ACC112 (cell line): ENCODE data around the gene LTB4R2.
"Not testable (repeated sequence)": the region's sequence is repeated elsewhere in the genome, so short reads cannot be mapped to it uniquely, and the experiment has no call there.

Source experiments
- H2AFZ ChIP-seq: fragments of 200-600 bp; sonication (generic); one replicate; pipeline ENCODE4 v1.6.0; 2017; ENCODE audit warnings: antibody characterized with exemption, low read length; ENCODE audit not compliant: unreplicated experiment
- H3K27ac ChIP-seq: fragments of 200-600 bp; sonication (generic); 2 replicates; pipeline ENCODE4 v1.5.1; 2014; ENCODE audit warnings: low read depth, mild to moderate bottlenecking, antibody characterized with exemption, low read length, moderate library complexity
- H3K27me3 ChIP-seq: fragments of 200-600 bp; sonication (generic); 2 replicates; pipeline ENCODE4 v1.6.1; 2014; ENCODE audit warnings: mild to moderate bottlenecking, antibody characterized with exemption, low read length, moderate library complexity, mixed read lengths; ENCODE audit not compliant: insufficient read depth
- H3K36me3 ChIP-seq: fragments of 200-600 bp; sonication (generic); 2 replicates; pipeline ENCODE4 v1.6.1; 2016; ENCODE audit warnings: mild to moderate bottlenecking, antibody characterized with exemption, low read length, moderate library complexity, mixed read lengths; ENCODE audit not compliant: insufficient read depth
- H3K4me1 ChIP-seq: fragments of 200-600 bp; sonication (generic); one replicate; pipeline ENCODE4 v1.6.1; 2016; ENCODE audit warnings: low read length, mixed read lengths; ENCODE audit not compliant: insufficient read depth, unreplicated experiment, control insufficient read depth
- H3K4me3 ChIP-seq: fragments of 200-600 bp; sonication (generic); 2 replicates; pipeline ENCODE4 v1.5.1; 2014; ENCODE audit warnings: mild to moderate bottlenecking, low read depth, low read length
- H3K79me2 ChIP-seq: fragments of 200-600 bp; sonication (generic); one replicate; pipeline ENCODE4 v1.6.0; 2016; ENCODE audit warnings: low read length; ENCODE audit not compliant: control insufficient read depth, unreplicated experiment, insufficient read depth

The LTB4R2 gene

DNA sequence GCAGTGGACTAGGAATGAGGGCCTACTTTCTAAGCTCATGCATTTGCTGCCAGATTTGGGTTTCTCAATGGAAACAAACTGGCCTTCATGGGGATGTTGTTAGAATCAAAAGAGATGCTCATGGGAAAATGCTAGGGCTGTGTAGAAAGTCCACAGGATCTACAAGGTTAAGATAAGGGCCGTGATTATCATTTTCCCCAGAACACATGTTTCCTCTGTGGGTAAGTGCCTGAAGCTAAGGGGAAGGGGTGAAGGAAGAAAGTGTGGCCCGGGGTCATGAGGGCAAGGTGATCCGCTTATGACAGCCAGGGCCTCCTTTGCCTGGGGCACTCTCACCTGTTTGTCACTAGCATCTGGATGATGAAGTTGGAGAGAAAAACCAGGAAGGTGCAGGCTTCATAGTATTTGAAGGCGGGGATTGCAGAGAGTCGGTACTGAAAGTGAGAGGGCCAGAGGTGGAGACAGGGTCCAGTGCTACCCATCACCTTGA lies 15.1 kb downstream of the LTB4R2 start:
- no peak overlapping the region for H3K4me3 ChIP-seq
- 0 out of 2 replicates have a peak, but pooled peaks cover 4% of the 10 kb centered on the region for H3K27me3 ChIP-seq
- no peak overlapping the region for H3K27ac ChIP-seq
- no peaks in the 10 kb centered on the region for H3K36me3 ChIP-seq
- no peaks in the 10 kb centered on the region for H3K4me1 ChIP-seq
- H3K79me2 ChIP-seq, result no peaks in the 10 kb centered on the region
- no peak overlapping the region for H2AFZ ChIP-seq

- H3K27ac ChIP-seq, result no peak overlapping the region
- H3K36me3 ChIP-seq, result no peaks in the 10 kb centered on the region
- no peaks in the 10 kb centered on the region for H3K27me3 ChIP-seq
- H2AFZ ChIP-seq, result no peak overlapping the region
- no peak overlapping the region for H3K4me3 ChIP-seq
- no peaks in the 10 kb centered on the region for H3K4me1 ChIP-seq
- H3K79me2 ChIP-seq, result no peaks in the 10 kb centered on the region
These were observed 16.0 kb downstream of the LTB4R2 start for GRCh38 chr14:24325963-24326362.

GRCh38 chr14:24327303-24327702 lies 17.4 kb downstream of the LTB4R2 start:
- Histone ChIP-seq H3K27me3 (peaks cover under 1% of the 10 kb centered on the region; the same call in 1 of the 2 replicates), H3K27ac (no peak overlapping the region), H2AFZ (no peak overlapping the region), H3K4me1 (no peaks in the 10 kb centered on the region), H3K36me3 (no peaks in the 10 kb centered on the region), H3K79me2 (no peaks in the 10 kb centered on the region), H3K4me3 (no peak overlapping the region)

- not testable (repeated sequence) for H3K27me3 ChIP-seq, H3K4me3 ChIP-seq, H3K4me1 ChIP-seq, H3K36me3 ChIP-seq, H3K79me2 ChIP-seq, H2AFZ ChIP-seq, H3K27ac ChIP-seq
These were observed 18.0 kb downstream of the LTB4R2 start for GRCh38 chr14:24327914-24328313.

DNA sequence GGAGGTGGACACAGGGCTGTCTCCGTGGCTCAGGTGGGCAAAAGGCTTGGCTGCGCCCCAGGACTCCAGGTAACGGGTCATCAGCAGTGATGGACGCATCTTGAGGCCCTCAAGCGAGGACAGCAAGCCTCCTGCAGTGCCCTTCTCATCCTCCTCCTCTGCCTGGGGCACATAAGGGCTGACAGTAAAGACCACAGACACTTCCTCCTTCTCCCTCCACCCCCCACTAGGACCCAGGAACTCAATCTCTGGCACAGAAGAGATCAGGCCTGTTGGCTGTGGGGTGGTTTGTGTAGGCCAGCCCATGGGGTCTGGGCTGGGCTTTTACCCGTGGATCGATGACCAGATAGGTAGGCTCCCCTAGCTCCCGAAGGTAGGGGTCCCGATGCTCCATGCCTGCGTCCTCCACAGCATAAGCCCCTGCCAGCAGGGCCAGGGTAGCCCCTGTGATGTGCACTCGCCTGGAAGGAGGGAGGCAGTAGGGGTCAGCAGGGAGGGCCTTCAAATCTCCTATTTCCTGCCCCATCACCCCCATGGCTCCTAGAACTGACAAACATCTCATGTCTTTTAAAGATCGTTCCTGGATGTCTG lies 19.2 kb downstream of the LTB4R2 start:
- H2AFZ ChIP-seq, result no peak overlapping the region
- H3K4me1 ChIP-seq, result no peaks in the 10 kb centered on the region
- peaks cover 8% of the 10 kb centered on the region; the same call in 1 of the 2 replicates for H3K27me3 ChIP-seq
- H3K4me3 ChIP-seq, result no peak overlapping the region
- H3K36me3 ChIP-seq, result no peaks in the 10 kb centered on the region
- H3K79me2 ChIP-seq, result no peaks in the 10 kb centered on the region
- no peak overlapping the region for H3K27ac ChIP-seq

GRCh38 chr14:24329736-24330135 lies 19.8 kb downstream of the LTB4R2 start:
- H3K27ac ChIP-seq, result no peak overlapping the region
- no peak overlapping the region for H3K4me3 ChIP-seq
- no peak overlapping the region for H2AFZ ChIP-seq
- no peaks in the 10 kb centered on the region for H3K36me3 ChIP-seq
- H3K79me2 ChIP-seq, result no peaks in the 10 kb centered on the region
- H3K4me1 ChIP-seq, result no peaks in the 10 kb centered on the region
- peaks cover 13% of the 10 kb centered on the region; the same call in 1 of the 2 replicates for H3K27me3 ChIP-seq

DNA sequence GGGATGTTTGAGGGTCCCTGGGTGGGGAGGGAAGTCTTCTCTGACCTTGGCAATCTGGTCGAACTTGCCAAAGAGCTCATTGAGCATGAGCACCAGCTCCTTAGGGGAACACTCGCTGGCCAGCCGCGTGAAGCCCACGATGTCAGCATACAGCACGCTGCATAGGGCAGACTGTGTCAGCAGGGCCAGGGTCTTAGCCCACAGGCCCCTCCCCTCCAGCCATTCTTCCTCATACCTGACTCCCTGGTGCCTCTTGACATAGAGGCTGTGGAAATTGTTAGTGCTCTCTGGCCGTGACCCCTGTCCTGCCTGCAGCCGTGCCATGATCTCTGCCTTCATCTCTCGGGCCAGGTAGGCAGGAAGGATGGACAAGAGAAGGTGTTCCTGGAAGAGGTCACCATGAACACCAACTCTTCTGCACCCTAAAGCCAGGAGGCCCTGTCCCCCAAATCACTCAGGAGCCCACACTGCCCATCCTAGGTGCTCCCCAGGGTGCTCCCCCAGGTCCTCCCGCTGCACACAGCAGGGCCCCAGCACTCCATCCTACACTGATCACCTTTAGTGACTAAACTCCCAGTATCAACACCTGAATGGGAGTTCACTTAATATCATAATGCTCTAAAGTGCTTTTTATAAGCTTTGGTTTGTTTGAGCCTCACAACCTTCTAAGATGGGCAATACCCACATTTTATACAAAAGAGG lies 21.2 kb downstream of the LTB4R2 start:
- Histone ChIP-seq H3K36me3 (no peaks in the 10 kb centered on the region), H3K4me3 (no peak overlapping the region), H3K27ac (no peak overlapping the region), H3K27me3 (peaks cover 18% of the 10 kb centered on the region), H3K79me2 (no peaks in the 10 kb centered on the region), H2AFZ (no peak overlapping the region), H3K4me1 (peaks cover 4% of the 10 kb centered on the region)

- Histone ChIP-seq H3K79me2 (no peaks in the 10 kb centered on the region), H3K4me3 (no peak overlapping the region; the same call in 1 of the 2 replicates), H3K27ac (no peak overlapping the region), H3K36me3 (no peaks in the 10 kb centered on the region), H3K27me3 (peaks cover 18% of the 10 kb centered on the region), H3K4me1 (peaks cover 4% of the 10 kb centered on the region), H2AFZ (no peak overlapping the region)
These were observed 21.9 kb downstream of the LTB4R2 start for GRCh38 chr14:24331731-24332267.

GRCh38 chr14:24332268-24332993 lies 22.5 kb downstream of the LTB4R2 start:
- Histone ChIP-seq H3K4me1 (peaks cover 4% of the 10 kb centered on the region), H3K36me3 (no peaks in the 10 kb centered on the region), H2AFZ (peak overlapping the region; percentile 48), H3K27ac (no peak overlapping the region), H3K4me3 (peak overlapping the region; percentile 64), H3K79me2 (no peaks in the 10 kb centered on the region), H3K27me3 (peaks cover 18% of the 10 kb centered on the region)

DNA sequence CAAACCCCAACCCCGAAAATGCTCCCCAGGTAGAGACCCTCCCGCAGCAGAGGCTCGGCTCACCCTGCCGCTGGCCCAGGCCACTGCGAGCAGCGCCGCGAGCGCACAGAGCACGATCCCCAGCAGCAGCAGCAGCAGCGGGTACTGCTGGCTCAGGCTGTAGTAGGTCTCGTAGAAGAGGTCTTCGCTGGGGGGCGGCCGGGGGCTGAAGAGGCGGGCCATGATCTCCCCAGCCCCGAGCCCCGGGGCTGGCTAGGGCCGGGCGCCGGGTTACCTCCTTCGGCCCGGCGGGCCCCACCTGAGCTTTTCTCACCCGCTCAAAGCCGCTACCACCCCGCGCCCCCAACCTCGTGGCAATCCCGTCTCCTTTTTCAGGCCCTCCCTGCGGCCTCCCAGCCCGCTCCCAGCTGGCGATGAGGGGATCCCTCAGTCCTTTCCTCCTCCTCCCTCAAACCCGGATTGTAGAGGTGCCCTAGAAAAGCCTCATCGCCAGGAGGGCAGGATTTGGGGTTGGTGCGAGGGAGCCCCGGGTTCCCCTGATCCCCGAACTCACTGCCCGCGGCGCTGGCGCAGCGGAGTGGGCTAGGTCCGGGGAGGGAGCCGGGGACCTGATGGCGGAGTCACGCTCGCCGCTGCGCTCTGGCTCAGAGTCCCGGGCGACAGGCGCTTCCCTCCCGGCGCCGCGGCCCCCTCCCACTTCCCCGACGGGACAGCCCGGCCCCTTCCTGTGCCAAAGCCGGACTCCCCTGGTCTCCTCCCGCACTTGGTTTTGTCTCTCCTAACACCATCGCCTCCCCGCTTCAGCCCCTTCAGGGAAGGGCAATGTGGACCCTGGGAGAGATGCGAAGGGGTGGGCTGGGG lies 24.7 kb downstream of the LTB4R2 start, which contains the start of gene ADCY4:
Gene ADCY4, minus strand, starts transcription at position 641 of the 861 bp plus-strand sequence. Its CDS starts 419 bp downstream, at position 222.
- Histone ChIP-seq H3K36me3 (no peaks in the 10 kb centered on the region), H3K4me3 (peak within 1 kb of the TSS; percentile 73), H3K27me3 (peaks cover 21% of the 10 kb centered on the region), H3K27ac (peak within 1 kb of the TSS; percentile 30), H3K4me1 (peaks cover 4% of the 10 kb centered on the region), H3K79me2 (no peaks in the 10 kb centered on the region), H2AFZ (peak within 1 kb of the TSS; percentile 55)
